Stromal cell of bone marrow (primary cell): ENCODE data around the gene CPXM2.

Experiments
- DNase-seq: peaks from one replicate; pipeline ENCODE4 v3.0.0-alpha.2; 2012; ENCODE audit warnings: low read depth

Gene CPXM2

GRCh38 chr10:123904834-123905409, 13.3 kb upstream of the CPXM2 start:
- no peak for DNase-seq

- DNase-seq, result no peak
Measured at GRCh38 chr10:123903621-123904020, 12.0 kb upstream of the CPXM2 start.

GRCh38 chr10:123901621-123902020, 10.0 kb upstream of the CPXM2 start:
- no peak for DNase-seq

GRCh38 chr10:123897146-123897545, 5.5 kb upstream of the CPXM2 start:
- no peak for DNase-seq

- no peak for DNase-seq
Measured at GRCh38 chr10:123896246-123896927, 4.8 kb upstream of the CPXM2 start.

- DNase-seq, result no peak
Measured at GRCh38 chr10:123893651-123894050, 2.0 kb upstream of the CPXM2 start.

- no peak for DNase-seq
Measured at GRCh38 chr10:123890756-123891143, 857 bp downstream of the CPXM2 start.

- DNase-seq, result no peak
Measured at GRCh38 chr10:123890226-123890625, 1.4 kb downstream of the CPXM2 start.

GRCh38 chr10:123889821-123890220, 1.8 kb downstream of the CPXM2 start:
- DNase-seq, result no peak

- no peak for DNase-seq
Measured at GRCh38 chr10:123888751-123889150, 2.9 kb downstream of the CPXM2 start.

GRCh38 chr10:123888256-123888655, 3.4 kb downstream of the CPXM2 start:
- no peak for DNase-seq

- no peak for DNase-seq
Measured at GRCh38 chr10:123886292-123886691, 5.3 kb downstream of the CPXM2 start.

- no peak for DNase-seq
Measured at GRCh38 chr10:123885406-123886170, 6.0 kb downstream of the CPXM2 start.

- DNase-seq, result no peak
Measured at GRCh38 chr10:123884907-123885381, 6.7 kb downstream of the CPXM2 start.

- DNase-seq, result no peak
Measured at GRCh38 chr10:123884351-123884906, 7.2 kb downstream of the CPXM2 start.

- no peak for DNase-seq
Measured at GRCh38 chr10:123883673-123884320, 7.8 kb downstream of the CPXM2 start.

GRCh38 chr10:123882681-123883445, 8.7 kb downstream of the CPXM2 start:
- no peak for DNase-seq

GRCh38 chr10:123882177-123882576, 9.4 kb downstream of the CPXM2 start:
- DNase-seq, result no peak

GRCh38 chr10:123879606-123880257, 11.9 kb downstream of the CPXM2 start:
- no peak for DNase-seq

- no peak for DNase-seq
Measured at GRCh38 chr10:123878666-123879303, 12.8 kb downstream of the CPXM2 start.

GRCh38 chr10:123870260-123870659, 21.3 kb downstream of the CPXM2 start:
- DNase-seq, result no peak
